H9 (cell line): ENCODE data around the gene B3GNT9. TPM values are rescaled to one million over a fixed set of nuclear protein-coding genes. Genes with fewer than 3 reads are reported as not detected.

Source experiments
- DNase-seq: peaks from one replicate; pipeline ENCODE4 v3.0.0-alpha.2; 2017
- H2AFZ ChIP-seq: one replicate; pipeline ENCODE4 v1.6.1; 2013; ENCODE audit warnings: mild to moderate bottlenecking, low read length, control low read depth, moderate library complexity
- H2AK5ac ChIP-seq: 2 replicates; pipeline ENCODE4 v1.6.1; 2013; ENCODE audit warnings: low read length, control low read depth, mixed read lengths; ENCODE audit not compliant: insufficient read length
- H2BK120ac ChIP-seq: one replicate; pipeline ENCODE4 v1.6.1; 2013; ENCODE audit warnings: low read depth, mild to moderate bottlenecking, low read length, control low read depth, inconsistent platforms; ENCODE audit not compliant: poor library complexity, severe bottlenecking
- H2BK12ac ChIP-seq: 2 replicates; pipeline ENCODE4 v1.6.1; 2013; ENCODE audit warnings: low read length, control low read depth, mixed read lengths, low read depth; ENCODE audit not compliant: insufficient read length
- H2BK15ac ChIP-seq: 2 replicates; pipeline ENCODE4 v1.6.1; 2013; ENCODE audit warnings: low read depth, low read length, control low read depth
- H2BK20ac ChIP-seq: one replicate; pipeline ENCODE4 v1.6.1; 2013; ENCODE audit warnings: low read depth, mild to moderate bottlenecking, low read length, control low read depth, inconsistent platforms; ENCODE audit not compliant: poor library complexity, severe bottlenecking
- H2BK5ac ChIP-seq: 2 replicates; pipeline ENCODE4 v1.6.1; 2013; ENCODE audit warnings: low read length, control low read depth, mixed read lengths; ENCODE audit not compliant: insufficient read length
- H3K14ac ChIP-seq: 2 replicates; pipeline ENCODE4 v1.6.1; 2013; ENCODE audit warnings: low read length, control low read depth; ENCODE audit not compliant: insufficient read depth
- H3K18ac ChIP-seq: 2 replicates; pipeline ENCODE4 v1.6.1; 2013; ENCODE audit warnings: low read depth, mild to moderate bottlenecking, mixed read lengths, low read length, control low read depth; ENCODE audit not compliant: insufficient read length
- H3K23ac ChIP-seq: 2 replicates; pipeline ENCODE4 v1.6.1; 2013; ENCODE audit warnings: low read length, control low read depth, mixed read lengths, low read depth; ENCODE audit not compliant: insufficient read length
- H3K23me2 ChIP-seq: 2 replicates; pipeline ENCODE4 v1.6.1; 2013; ENCODE audit warnings: low read depth, mild to moderate bottlenecking, mixed read lengths, low read length, control low read depth; ENCODE audit not compliant: insufficient read length, poor library complexity, severe bottlenecking
- H3K27ac ChIP-seq: 2 replicates; pipeline ENCODE4 v1.5.1; 2013; ENCODE audit warnings: low read length, control low read depth, mixed read lengths, low read depth; ENCODE audit not compliant: insufficient read length
- H3K27me3 ChIP-seq: 2 replicates; pipeline ENCODE4 v1.6.1; 2013; ENCODE audit warnings: low read length, control low read depth, inconsistent platforms; ENCODE audit not compliant: insufficient read depth
- H3K4ac ChIP-seq: 2 replicates; pipeline ENCODE4 v1.6.1; 2013; ENCODE audit warnings: low read depth, mild to moderate bottlenecking, control low read depth, inconsistent platforms, low read length, moderate library complexity
- H3K4me1 ChIP-seq: 2 replicates; pipeline ENCODE4 v1.6.1; 2013; ENCODE audit warnings: low read length, control low read depth, inconsistent platforms; ENCODE audit not compliant: insufficient read depth
- H3K4me2 ChIP-seq: 2 replicates; pipeline ENCODE4 v1.6.1; 2013; ENCODE audit warnings: low read length, control low read depth, mixed read lengths; ENCODE audit not compliant: insufficient read length, insufficient read depth
- H3K56ac ChIP-seq: 2 replicates; pipeline ENCODE4 v1.6.1; 2013; ENCODE audit warnings: low read depth, mild to moderate bottlenecking, mixed read lengths, low read length, control low read depth; ENCODE audit not compliant: insufficient read length
- H3K79me1 ChIP-seq: 2 replicates; pipeline ENCODE4 v1.6.1; 2013; ENCODE audit warnings: low read depth, mild to moderate bottlenecking, moderate library complexity, low read length, control low read depth, inconsistent platforms; ENCODE audit not compliant: insufficient read depth, poor library complexity, severe bottlenecking
- H3K79me2 ChIP-seq: 2 replicates; pipeline ENCODE4 v1.6.1; 2013; ENCODE audit warnings: low read length, control low read depth, inconsistent platforms; ENCODE audit not compliant: insufficient read depth
- H3K9ac ChIP-seq: 2 replicates; pipeline ENCODE4 v1.6.1; 2013; ENCODE audit warnings: low read length, control low read depth, mixed read lengths; ENCODE audit not compliant: insufficient read length; ENCODE audit errors: extremely low read depth
- H3K9me3 ChIP-seq: one replicate; pipeline ENCODE4 v1.6.1; 2013; ENCODE audit warnings: low read depth, low read length, inconsistent platforms; ENCODE audit not compliant: control insufficient read depth
- H3T11ph ChIP-seq: one replicate; pipeline ENCODE4 v1.6.1; 2013; ENCODE audit warnings: mild to moderate bottlenecking, low read length, control low read depth, inconsistent platforms
- H4K20me1 ChIP-seq: one replicate; pipeline ENCODE4 v1.6.1; 2013; ENCODE audit not compliant: control insufficient read depth, insufficient read length, insufficient read depth
- H4K5ac ChIP-seq: 2 replicates; pipeline ENCODE4 v1.6.1; 2013; ENCODE audit warnings: low read depth, mild to moderate bottlenecking, mixed read lengths, low read length, control low read depth; ENCODE audit not compliant: insufficient read length
- H4K8ac ChIP-seq: replicated peaks from 2 replicates; pipeline ENCODE4 v1.6.1; 2013; ENCODE audit warnings: low read length, control low read depth, mixed read lengths, low read depth; ENCODE audit not compliant: insufficient read length
- H4K91ac ChIP-seq: 2 replicates; pipeline ENCODE4 v1.6.1; 2013; ENCODE audit warnings: low read depth, mild to moderate bottlenecking, moderate library complexity, mixed read lengths, low read length, control low read depth; ENCODE audit not compliant: insufficient read length
- H3K27ac Mint-ChIP-seq, 3 experiments: 2 replicates in 2 of 3; 3 replicates in 1 of 3; pipeline ENCODE4 v1.8.0; 2020 to 2021; ENCODE audit warnings: mixed read lengths in 3 of 3, mild to moderate bottlenecking in 1 of 3, moderate library complexity in 1 of 3
- H3K27me3 Mint-ChIP-seq: 2 replicates; pipeline ENCODE4 v1.8.0; 2021; ENCODE audit warnings: low read depth, mild to moderate bottlenecking, moderate library complexity, mixed read lengths
- H3K36me3 Mint-ChIP-seq, 3 experiments: 2 replicates in 2 of 3; 3 replicates in 1 of 3; pipeline ENCODE4 v1.8.0; 2020 to 2021; ENCODE audit warnings: low read depth in 3 of 3, mixed read lengths in 3 of 3; ENCODE audit not compliant: insufficient read depth in 1 of 3
- H3K4me1 Mint-ChIP-seq, 2 experiments: 2 replicates each; pipeline ENCODE4 v1.8.0; 2020; ENCODE audit warnings: mixed read lengths in 2 of 2
- H3K4me3 Mint-ChIP-seq, 2 experiments: 2 replicates in 1 of 2; 3 replicates in 1 of 2; pipeline ENCODE4 v1.8.0; 2020 to 2021; ENCODE audit warnings: mild to moderate bottlenecking in 2 of 2, mixed read lengths in 2 of 2, moderate library complexity in 1 of 2
- H3K9me3 Mint-ChIP-seq, 2 experiments: 2 replicates in 1 of 2; 3 replicates in 1 of 2; pipeline ENCODE4 v1.8.0; 2020; ENCODE audit warnings: mild to moderate bottlenecking in 2 of 2, mixed read lengths in 2 of 2, moderate library complexity in 1 of 2
- WGBS: extraction: QIAGEN DNeasy Blood & Tissue Kit; methylation state at CpG from one replicate; pipeline ENCODE4 v1.1.7; 2013; ENCODE audit warnings: missing lambda C conversion rate, low lambda C conversion rate, mixed read lengths; ENCODE audit not compliant: insufficient read length; ENCODE audit errors: extremely low coverage; 5-methylcytosine and 5-hydroxymethylcytosine counted together
- total RNA-seq: library from RNA; stranded (reverse); gene quantifications from 2 replicates; pipeline ENCODE4 v1.2.1, GENCODE V29; 2021
- TF ChIP-seq, protein P1 (sequence below): fragments of 200-600 bp; sonication (generic); conservative IDR thresholded peaks from 3 replicates; pipeline ENCODE4 v1.8.0; 2021; ENCODE audit warnings: antibody characterized with exemption, mild to moderate bottlenecking

Gene B3GNT9
- total RNA-seq, 1 experiment from 2014 or later: 11.2 TPM

DNA sequence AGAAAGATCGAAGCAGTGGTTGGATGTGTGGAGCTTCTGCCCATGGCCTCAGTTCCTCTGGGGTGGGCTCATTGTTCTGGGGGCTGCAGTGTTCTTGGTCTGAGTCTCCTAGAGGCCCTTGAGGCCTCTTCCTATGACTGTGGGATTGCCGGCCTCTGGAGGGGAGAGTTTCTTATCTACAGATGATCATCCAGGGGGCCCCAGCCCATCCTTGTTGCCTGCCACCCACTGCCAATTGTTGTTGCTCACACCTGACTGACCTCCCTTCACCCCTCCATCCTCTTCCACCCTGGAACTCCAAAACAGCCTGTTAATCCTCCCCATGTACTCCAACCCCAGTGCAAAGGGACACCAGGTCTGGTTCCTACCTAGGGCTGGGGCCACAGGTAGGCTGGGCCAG is 5.9 kb downstream of the B3GNT9 start:
- no peaks in the 10 kb centered on the region for H4K20me1 ChIP-seq
- H2AFZ ChIP-seq: no peak overlapping the region
- no peak overlapping the region for H3K27ac ChIP-seq
- H3K9me3 ChIP-seq: no peaks in the 10 kb centered on the region
- no peaks in the 10 kb centered on the region for H3K79me1 ChIP-seq
- H4K8ac ChIP-seq: no peak overlapping the region
- H3K36me3 Mint-ChIP-seq: peaks cover 21 to 83% (median 83%) of the 10 kb centered on the region in 3 experiments
- no peaks in the 10 kb centered on the region; the same call in 1 of the 2 replicates for H3K27me3 Mint-ChIP-seq
- H3K27me3 ChIP-seq: no peaks in the 10 kb centered on the region
- no peak overlapping the region for H3K18ac ChIP-seq
- no peak for DNase-seq
- no peak overlapping the region for H3K23ac ChIP-seq
- no peak overlapping the region for H2BK15ac ChIP-seq
- no peak overlapping the region for H3K4me3 Mint-ChIP-seq
- no peak overlapping the region for H3K56ac ChIP-seq
- H2BK120ac ChIP-seq: no peak overlapping the region
- peaks cover 0 to 3% of the 10 kb centered on the region in 2 experiments; a peak in 1 of 5 replicates for H3K9me3 Mint-ChIP-seq
- no peak overlapping the region for H3K9ac ChIP-seq
- H3K4ac ChIP-seq: no peak overlapping the region
- no peak overlapping the region for H3K14ac ChIP-seq
- no peak overlapping the region for H2BK5ac ChIP-seq
- H3K79me2 ChIP-seq: no peaks in the 10 kb centered on the region
- H3K27ac Mint-ChIP-seq: no peak overlapping the region; a peak in 1 of 7 replicates
- H4K91ac ChIP-seq: no peak overlapping the region
- TF ChIP-seq, protein P1, sequence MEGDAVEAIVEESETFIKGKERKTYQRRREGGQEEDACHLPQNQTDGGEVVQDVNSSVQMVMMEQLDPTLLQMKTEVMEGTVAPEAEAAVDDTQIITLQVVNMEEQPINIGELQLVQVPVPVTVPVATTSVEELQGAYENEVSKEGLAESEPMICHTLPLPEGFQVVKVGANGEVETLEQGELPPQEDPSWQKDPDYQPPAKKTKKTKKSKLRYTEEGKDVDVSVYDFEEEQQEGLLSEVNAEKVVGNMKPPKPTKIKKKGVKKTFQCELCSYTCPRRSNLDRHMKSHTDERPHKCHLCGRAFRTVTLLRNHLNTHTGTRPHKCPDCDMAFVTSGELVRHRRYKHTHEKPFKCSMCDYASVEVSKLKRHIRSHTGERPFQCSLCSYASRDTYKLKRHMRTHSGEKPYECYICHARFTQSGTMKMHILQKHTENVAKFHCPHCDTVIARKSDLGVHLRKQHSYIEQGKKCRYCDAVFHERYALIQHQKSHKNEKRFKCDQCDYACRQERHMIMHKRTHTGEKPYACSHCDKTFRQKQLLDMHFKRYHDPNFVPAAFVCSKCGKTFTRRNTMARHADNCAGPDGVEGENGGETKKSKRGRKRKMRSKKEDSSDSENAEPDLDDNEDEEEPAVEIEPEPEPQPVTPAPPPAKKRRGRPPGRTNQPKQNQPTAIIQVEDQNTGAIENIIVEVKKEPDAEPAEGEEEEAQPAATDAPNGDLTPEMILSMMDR: no peak
- H4K5ac ChIP-seq: no peak overlapping the region
- no peak overlapping the region for H3K4me2 ChIP-seq
- H3T11ph ChIP-seq: no peak overlapping the region
- no peak overlapping the region for H2AK5ac ChIP-seq
- H2BK20ac ChIP-seq: no peak overlapping the region
- H2BK12ac ChIP-seq: no peak overlapping the region
- no peaks in the 10 kb centered on the region for H3K4me1 ChIP-seq
- WGBS: no CpG with 5 or more reads among the region's 2 CpGs
- H3K4me1 Mint-ChIP-seq: peaks cover 3% of the 10 kb centered on the region in 2 experiments; a peak in 2 of 4 replicates
- H3K23me2 ChIP-seq: no peaks in the 10 kb centered on the region
